ENCODE measurements around the gene CACNA2D3.

DNA sequence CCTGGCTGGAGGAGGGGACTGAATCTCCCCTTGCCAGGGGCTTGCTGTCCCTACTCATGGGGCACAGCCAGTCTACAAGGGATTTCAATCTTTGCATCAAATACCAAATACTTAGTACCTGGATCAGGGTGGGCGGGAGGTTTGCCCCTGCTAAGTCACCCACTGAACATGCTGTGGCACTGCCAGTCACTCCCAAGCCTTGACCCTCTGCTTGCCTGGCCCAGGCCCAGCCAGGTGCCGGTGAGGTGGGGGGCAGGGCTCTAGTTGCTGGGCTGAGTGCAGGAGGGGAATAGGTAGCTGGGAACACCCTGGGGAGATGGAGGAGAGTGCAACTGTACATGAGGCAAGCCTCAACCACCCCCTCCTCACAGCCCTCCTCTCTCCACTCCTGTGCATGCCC lies 941.8 kb downstream of the CACNA2D3 start:
- TF ChIP-seq GATA3 (IDR thresholded peaks at IDR 0.05; ENCODE audit: low read depth, low read length) (no peak), GATA2 (IDR thresholded peaks at IDR 0.05; ENCODE audit: low read depth, low read length) (no peak)
